GM12865 (cell line): Measurements from ENCODE around the gene GAB2.

Experiments used
- DNase-seq: peaks from one replicate; pipeline ENCODE4 v3.0.0; 2010; ENCODE audit warnings: low read depth
- H3K4me3 ChIP-seq: 2 replicates; pipeline ENCODE4 v1.5.1; 2011; ENCODE audit warnings: mild to moderate bottlenecking, low read depth, low read length, control low read depth
- TF ChIP-seq, protein P1 (sequence below): IDR thresholded peaks from 2 replicates; pipeline ENCODE4 v1.5.1; 2011; ENCODE audit warnings: low read length, control low read depth, low read depth, inconsistent platforms; ENCODE audit not compliant: insufficient read depth; ENCODE audit errors: missing control alignments

GAB2 gene

DNA sequence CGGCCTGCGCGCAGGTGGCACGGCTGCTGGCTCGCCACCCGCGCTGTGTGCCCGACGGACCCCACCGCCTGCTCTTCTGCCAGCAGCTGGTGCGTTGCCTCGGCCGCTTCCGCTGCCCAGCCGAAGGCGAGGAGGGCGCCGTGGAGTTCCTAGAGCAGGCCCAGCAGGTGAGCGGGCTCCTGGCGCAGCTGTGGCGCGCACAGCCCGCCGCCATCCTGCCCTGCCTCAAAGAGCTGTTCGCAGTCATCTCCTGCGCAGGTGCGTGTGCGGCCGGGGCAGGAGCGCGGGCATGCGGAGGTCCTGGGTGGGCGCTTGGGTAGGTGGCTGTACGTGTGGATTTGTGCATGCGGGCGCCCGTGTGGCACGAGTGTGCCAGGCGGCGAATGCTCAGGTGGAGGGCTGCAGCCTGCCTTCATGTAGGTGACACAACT, 220.9 kb downstream of the GAB2 start:
- H3K4me3 ChIP-seq: no peak overlapping the region
- TF ChIP-seq, protein P1, sequence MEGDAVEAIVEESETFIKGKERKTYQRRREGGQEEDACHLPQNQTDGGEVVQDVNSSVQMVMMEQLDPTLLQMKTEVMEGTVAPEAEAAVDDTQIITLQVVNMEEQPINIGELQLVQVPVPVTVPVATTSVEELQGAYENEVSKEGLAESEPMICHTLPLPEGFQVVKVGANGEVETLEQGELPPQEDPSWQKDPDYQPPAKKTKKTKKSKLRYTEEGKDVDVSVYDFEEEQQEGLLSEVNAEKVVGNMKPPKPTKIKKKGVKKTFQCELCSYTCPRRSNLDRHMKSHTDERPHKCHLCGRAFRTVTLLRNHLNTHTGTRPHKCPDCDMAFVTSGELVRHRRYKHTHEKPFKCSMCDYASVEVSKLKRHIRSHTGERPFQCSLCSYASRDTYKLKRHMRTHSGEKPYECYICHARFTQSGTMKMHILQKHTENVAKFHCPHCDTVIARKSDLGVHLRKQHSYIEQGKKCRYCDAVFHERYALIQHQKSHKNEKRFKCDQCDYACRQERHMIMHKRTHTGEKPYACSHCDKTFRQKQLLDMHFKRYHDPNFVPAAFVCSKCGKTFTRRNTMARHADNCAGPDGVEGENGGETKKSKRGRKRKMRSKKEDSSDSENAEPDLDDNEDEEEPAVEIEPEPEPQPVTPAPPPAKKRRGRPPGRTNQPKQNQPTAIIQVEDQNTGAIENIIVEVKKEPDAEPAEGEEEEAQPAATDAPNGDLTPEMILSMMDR: no peak
- DNase-seq: no peak

DNA sequence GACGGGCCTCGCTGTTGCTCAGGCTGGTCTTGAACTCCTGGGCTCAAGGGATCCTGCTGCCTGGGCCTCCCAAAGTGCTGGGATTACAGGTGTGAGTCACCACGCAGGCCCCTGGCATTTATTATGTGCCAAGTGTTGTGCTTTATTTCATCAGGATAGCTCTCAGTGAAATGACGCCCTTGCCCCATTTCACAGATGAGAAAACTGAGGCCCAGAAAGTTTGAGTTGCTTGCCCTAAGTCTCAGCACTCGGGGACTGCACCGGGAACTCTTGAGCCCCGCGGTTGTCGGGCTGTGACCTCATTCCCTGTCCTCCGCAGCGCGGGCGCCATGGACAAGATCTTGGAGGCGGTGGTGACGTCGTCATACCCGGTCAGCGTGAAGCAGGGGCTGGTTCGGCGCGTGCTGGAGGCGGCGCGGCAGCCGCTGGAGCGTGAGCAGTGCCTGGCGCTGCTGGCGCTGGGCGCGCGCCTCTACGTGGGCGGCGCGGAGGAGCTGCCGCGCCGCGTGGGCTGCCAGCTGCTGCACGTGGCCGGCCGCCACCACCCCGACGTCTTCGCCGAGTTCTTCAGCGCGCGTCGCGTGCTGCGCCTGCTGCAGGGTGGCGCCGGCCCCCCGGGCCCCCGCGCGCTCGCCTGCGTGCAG, 221.6 kb downstream of the GAB2 start:
- TF ChIP-seq, protein P1: no peak
- H3K4me3 ChIP-seq: no peak overlapping the region
- DNase-seq: no peak

DNA sequence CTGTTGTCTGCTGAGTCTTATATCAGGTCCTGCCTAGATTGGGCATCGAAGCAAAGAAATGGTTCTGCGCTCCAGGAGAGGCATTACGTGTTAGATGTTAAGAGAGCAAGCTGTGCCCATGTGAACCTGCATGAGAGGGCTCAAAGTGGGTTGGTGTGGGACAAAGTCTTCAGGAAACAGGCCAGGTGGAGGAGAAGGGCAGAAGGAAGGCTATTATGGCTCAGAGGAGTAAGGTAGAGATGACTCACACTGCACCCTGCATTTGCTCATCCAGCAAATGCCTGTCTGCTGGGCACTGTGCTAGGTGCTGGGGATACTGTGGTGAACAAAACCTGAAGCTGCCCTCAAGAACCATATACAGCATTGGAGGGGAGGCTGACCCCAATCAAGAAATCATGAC, 223.1 kb downstream of the GAB2 start:
- no peak for DNase-seq
- TF ChIP-seq, protein P1: no peak
- no peak overlapping the region for H3K4me3 ChIP-seq

DNA sequence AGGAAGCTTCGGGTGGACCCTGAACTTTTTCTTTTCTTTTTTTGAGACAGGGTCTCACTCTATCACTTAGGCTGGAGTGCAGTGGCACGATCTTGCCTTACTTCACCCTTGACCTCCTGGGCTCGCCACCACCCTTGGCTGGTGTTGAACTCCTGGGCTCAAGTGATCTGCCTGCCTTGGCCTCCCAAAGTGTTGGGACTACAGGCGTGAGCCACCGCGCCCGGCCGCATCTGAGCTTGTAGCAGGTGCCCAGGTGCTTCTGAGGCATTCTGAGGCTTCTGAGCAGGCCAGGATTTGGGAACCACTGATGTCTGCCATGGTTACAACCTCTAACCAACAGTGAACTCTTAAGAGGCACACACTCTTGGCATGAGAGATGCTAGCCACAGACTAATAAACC, 223.8 kb downstream of the GAB2 start:
- TF ChIP-seq, protein P1: no peak
- H3K4me3 ChIP-seq: no peak overlapping the region
- DNase-seq: no peak

DNA sequence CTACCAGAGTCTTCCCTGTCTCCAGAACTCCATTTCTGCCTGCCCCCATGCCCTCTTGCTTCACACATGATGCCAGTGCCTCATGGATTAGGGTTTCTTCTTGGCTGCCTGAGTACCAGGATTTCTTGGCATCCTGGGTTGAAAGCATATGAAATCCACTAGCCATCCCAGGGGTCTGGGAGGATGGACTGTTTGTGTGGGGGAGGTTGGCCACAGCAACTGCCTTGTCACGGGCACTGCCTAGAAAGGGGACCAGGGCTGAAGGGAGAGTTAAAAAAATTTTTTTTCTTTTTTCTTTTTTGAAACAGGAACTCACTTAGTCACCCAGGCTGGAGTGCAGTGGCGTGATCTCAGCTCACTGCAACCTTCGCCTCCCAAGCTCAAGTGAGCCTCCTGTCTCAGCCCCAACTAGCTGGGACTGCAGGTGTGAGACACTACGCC, 224.7 kb downstream of the GAB2 start:
- TF ChIP-seq, protein P1: no peak
- DNase-seq: no peak
- H3K4me3 ChIP-seq: no peak overlapping the region

DNA sequence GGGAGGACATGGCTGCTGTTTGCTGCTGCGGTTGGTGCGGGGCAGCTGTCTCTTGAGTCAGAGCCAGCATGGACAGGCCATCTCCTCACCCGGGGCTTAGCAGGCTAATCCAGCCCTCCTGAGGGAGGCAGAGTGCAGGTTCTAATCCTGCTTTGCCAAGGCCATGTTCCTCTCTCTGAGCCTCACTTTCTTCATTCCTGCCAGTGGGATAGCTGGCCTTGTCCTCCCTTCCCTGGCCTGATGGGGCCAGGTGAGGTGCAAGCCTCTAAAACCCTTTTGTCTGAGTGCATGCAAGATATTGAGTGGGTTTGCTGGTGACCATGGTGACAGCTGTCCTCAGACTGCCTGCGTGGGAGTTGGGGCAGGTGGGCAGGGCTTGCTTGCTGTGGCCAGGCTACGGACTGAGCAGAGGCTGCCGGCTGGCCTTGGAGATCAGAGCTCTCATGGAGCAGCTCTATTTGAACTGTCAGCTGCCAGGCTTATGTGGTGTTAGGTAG, 225.3 kb downstream of the GAB2 start:
- H3K4me3 ChIP-seq: no peak overlapping the region
- no peak for DNase-seq
- TF ChIP-seq, protein P1: no peak
